Lower leg skin (tissue), 3 donors: ENCODE results near the gene SCP2.

Source experiments
- POLR2A ChIP-seq, 2 donors: fragments of 450-650 bp; IDR thresholded peaks; one replicate each; pipeline ENCODE4 v1.6.1; 2016 to 2017; ENCODE audit warnings: antibody characterized with exemption in 2 of 2, mild to moderate bottlenecking in 1 of 2, moderate library complexity in 1 of 2
- TF ChIP-seq, protein P1 (sequence below), 3 donors: fragments of 450-650 bp; IDR thresholded peaks; one replicate each; pipeline ENCODE4 v1.5.1; 2016; ENCODE audit warnings: antibody characterized with exemption in 3 of 3, mild to moderate bottlenecking in 3 of 3, moderate library complexity in 2 of 3

DNA sequence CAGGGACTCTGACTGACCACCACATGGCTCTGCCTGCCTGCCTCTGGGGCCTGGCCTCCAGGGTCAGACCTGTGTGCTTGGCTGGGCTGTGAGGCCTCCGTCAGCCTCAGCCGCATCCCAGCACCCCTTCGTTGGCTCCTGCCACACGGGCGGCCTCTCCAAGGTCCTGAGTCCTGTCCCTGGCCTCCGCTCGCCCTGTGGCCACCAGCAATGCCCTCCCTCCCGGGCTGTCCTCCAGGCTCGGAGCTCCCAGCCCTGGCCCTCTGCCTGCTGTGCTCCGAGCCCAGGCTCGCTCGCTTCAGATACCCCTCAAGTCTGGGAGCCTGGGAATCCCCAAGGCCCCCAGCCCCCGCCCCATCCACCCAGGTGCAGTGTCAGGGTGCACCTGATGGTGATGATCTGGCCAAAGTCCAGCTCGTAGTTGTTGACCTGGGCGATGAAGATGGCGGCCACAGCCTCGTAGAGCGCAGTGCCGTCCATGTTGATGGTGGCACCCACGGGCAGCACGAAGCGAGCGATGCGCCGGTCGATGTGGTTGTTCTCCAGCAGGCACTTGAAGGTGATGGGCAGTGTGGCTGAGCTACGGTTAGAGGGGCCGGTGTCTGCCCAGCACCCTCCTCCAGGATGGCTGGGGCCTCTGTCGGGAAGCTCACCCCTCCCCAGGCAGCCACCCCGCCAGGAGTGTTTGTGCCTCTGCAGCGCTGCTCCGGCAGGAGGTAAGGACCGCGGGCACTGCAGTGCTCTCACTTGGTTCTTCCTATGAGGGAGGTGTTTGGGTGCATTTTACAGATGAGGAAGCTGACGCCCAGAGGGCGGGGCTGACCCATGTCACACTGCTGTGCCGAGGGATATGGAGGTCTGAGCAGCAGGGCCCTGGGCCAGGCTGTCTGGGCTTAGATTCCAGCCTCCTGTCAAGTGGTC, 163.4 kb downstream of the SCP2 start:
- TF ChIP-seq, protein P1, sequence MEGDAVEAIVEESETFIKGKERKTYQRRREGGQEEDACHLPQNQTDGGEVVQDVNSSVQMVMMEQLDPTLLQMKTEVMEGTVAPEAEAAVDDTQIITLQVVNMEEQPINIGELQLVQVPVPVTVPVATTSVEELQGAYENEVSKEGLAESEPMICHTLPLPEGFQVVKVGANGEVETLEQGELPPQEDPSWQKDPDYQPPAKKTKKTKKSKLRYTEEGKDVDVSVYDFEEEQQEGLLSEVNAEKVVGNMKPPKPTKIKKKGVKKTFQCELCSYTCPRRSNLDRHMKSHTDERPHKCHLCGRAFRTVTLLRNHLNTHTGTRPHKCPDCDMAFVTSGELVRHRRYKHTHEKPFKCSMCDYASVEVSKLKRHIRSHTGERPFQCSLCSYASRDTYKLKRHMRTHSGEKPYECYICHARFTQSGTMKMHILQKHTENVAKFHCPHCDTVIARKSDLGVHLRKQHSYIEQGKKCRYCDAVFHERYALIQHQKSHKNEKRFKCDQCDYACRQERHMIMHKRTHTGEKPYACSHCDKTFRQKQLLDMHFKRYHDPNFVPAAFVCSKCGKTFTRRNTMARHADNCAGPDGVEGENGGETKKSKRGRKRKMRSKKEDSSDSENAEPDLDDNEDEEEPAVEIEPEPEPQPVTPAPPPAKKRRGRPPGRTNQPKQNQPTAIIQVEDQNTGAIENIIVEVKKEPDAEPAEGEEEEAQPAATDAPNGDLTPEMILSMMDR (IDR thresholded peaks at IDR 0.05) = no peak
- no peak for TF ChIP-seq POLR2A (IDR thresholded peaks at IDR 0.05)
